Body of pancreas (tissue), 4 donors: Measurements from ENCODE around the gene MOG.

ENCODE experiments used
- CTCF ChIP-seq, 7 experiments: fragments of 450-650 bp in 4 of 7; fragments of 200-600 bp in 3 of 7; sonication (generic) in 3 of 7; IDR thresholded peaks; one replicate each; pipeline ENCODE4 v1.5.1; 2016 to 2019; ENCODE audit warnings: antibody characterized with exemption in 7 of 7
- POLR2A ChIP-seq, 3 donors: fragments of 450-650 bp; IDR thresholded peaks; one replicate each; pipeline ENCODE4 v1.6.1; 2016; ENCODE audit warnings: antibody characterized with exemption in 3 of 3, mild to moderate bottlenecking in 2 of 3

GRCh38 chr6:29655658-29656057 is 1.2 kb upstream of the MOG start:
- TF ChIP-seq CTCF (IDR thresholded peaks at IDR 0.05): no peak
- no peak for TF ChIP-seq POLR2A (IDR thresholded peaks at IDR 0.05)
